H1 (cell line): Measurements from ENCODE around the gene OGT. TPM values are rescaled to one million over a fixed set of nuclear protein-coding genes. Genes with fewer than 3 reads are reported as not detected.

Source experiments
- CTCF ChIA-PET: fragments of 300-600 bp; sonication (Branson Sonifier 250); formaldehyde crosslinking; loops from one replicate; lab custom pipeline; 2021; ENCODE audit not compliant: partially characterized antibody; lab: Charles Lee
- POLR2A ChIA-PET: fragments of 300-600 bp; sonication (Branson Sonifier 250); formaldehyde crosslinking; loops from one replicate; lab custom pipeline; 2021; ENCODE audit warnings: inconsistent platforms; ENCODE audit not compliant: partially characterized antibody; lab: Charles Lee
- DNase-seq, 2 experiments: peaks; one replicate each; pipeline versions ENCODE4 v3.0.0 to v3.0.0-alpha.2; 2010 to 2022; ENCODE audit warnings: low spot score in 2 of 2, low read depth in 1 of 2, mixed read lengths in 1 of 2
- FAIRE-seq: peaks from 2 replicates; lab custom pipeline; 2011; peaks lifted over from hg19 to GRCh38; lab: Jason Lieb, UNC
- H2AFZ ChIP-seq: 2 replicates; pipeline ENCODE4 v1.8.1; 2012; ENCODE audit warnings: low read length, inconsistent platforms
- H2AK5ac ChIP-seq: 2 replicates; pipeline ENCODE4 v1.6.1; 2013; ENCODE audit warnings: low read depth, low read length
- H2BK120ac ChIP-seq: replicated peaks from 2 replicates; pipeline ENCODE3; 2013; ENCODE audit warnings: low read depth, low read length, inconsistent platforms
- H2BK12ac ChIP-seq: 2 replicates; pipeline ENCODE4 v1.6.1; 2013; ENCODE audit warnings: low read depth, low read length
- H2BK15ac ChIP-seq: 2 replicates; pipeline ENCODE4 v1.6.1; 2013; ENCODE audit warnings: low read length
- H2BK20ac ChIP-seq: 2 replicates; pipeline ENCODE4 v1.6.1; 2013; ENCODE audit warnings: low read length
- H2BK5ac ChIP-seq: 2 replicates; pipeline ENCODE4 v1.6.1; 2013; ENCODE audit warnings: low read depth, low read length
- H3K14ac ChIP-seq: 2 replicates; pipeline ENCODE4 v1.6.1; 2013; ENCODE audit warnings: inconsistent platforms; ENCODE audit not compliant: insufficient read length
- H3K18ac ChIP-seq: 2 replicates; pipeline ENCODE4 v1.6.1; 2013; ENCODE audit warnings: low read length; ENCODE audit errors: extremely low read depth
- H3K23ac ChIP-seq: 2 replicates; pipeline ENCODE4 v1.6.1; 2013; ENCODE audit warnings: inconsistent platforms; ENCODE audit not compliant: insufficient read length
- H3K23me2 ChIP-seq: 2 replicates; pipeline ENCODE4 v1.6.1; 2013; ENCODE audit warnings: low read depth, low read length
- H3K27ac ChIP-seq: 2 replicates; pipeline ENCODE4 v1.6.1; 2011; ENCODE audit warnings: low read depth, low read length, inconsistent platforms
- H3K27me3 ChIP-seq, 4 experiments: replicated peaks in 1 of 4; 1 replicate in 1 of 4; 2 replicates in 3 of 4; pipeline versions ENCODE4 v1.6.1 to v1.8.1; 2011 to 2013; ENCODE audit warnings: low read length in 3 of 4, mild to moderate bottlenecking in 3 of 4, inconsistent platforms in 2 of 4, mixed read lengths in 2 of 4, moderate library complexity in 1 of 4; ENCODE audit not compliant: control insufficient read depth in 3 of 4, insufficient read depth in 3 of 4; ENCODE audit errors: extremely low read depth in 1 of 4
- H3K36me3 ChIP-seq, 4 experiments: 2 replicates each; pipeline versions ENCODE4 v1.6.1 to v1.8.1; 2011 to 2013; ENCODE audit warnings: mild to moderate bottlenecking in 4 of 4, low read length in 3 of 4, moderate library complexity in 2 of 4, control low read depth in 1 of 4, inconsistent platforms in 1 of 4; ENCODE audit not compliant: insufficient read depth in 4 of 4, control insufficient read depth in 2 of 4
- H3K4ac ChIP-seq: replicated peaks from 2 replicates; pipeline ENCODE3; 2013; ENCODE audit warnings: low read length, low read depth, mixed read lengths, inconsistent platforms; ENCODE audit not compliant: insufficient read length
- H3K4me1 ChIP-seq, 4 experiments: replicated peaks in 1 of 4; 1 replicate in 1 of 4; 2 replicates in 3 of 4; pipeline versions ENCODE4 v1.6.1 to v1.8.1; 2011 to 2013; ENCODE audit warnings: low read length in 3 of 4, inconsistent platforms in 2 of 4, mixed read lengths in 1 of 4; ENCODE audit not compliant: insufficient read depth in 4 of 4, control insufficient read depth in 3 of 4
- H3K4me2 ChIP-seq, 2 experiments: 2 replicates each; pipeline versions ENCODE4 v1.6.1 to v1.8.1; 2011 to 2013; ENCODE audit warnings: low read depth in 2 of 2, low read length in 2 of 2, control low read depth in 1 of 2, inconsistent platforms in 1 of 2, mild to moderate bottlenecking in 1 of 2; ENCODE audit not compliant: insufficient read depth in 1 of 2
- H3K4me3 ChIP-seq, 4 experiments: fragments of 200-600, 300-600 bp in 1 of 4; sonication (generic), shearing (Covaris generic), sonication (Bioruptor Twin) in 1 of 4; 2 replicates each; pipeline versions ENCODE4 v1.5.1 to v1.8.1; 2011 to 2016; ENCODE audit warnings: low read length in 4 of 4, low read depth in 3 of 4, control low read depth in 2 of 4, inconsistent platforms in 2 of 4, mild to moderate bottlenecking in 2 of 4, mixed read lengths in 1 of 4, moderate library complexity in 1 of 4; ENCODE audit not compliant: insufficient read depth in 2 of 4; ENCODE audit errors: extremely low read depth in 1 of 4
- H3K56ac ChIP-seq: replicated peaks from 2 replicates; pipeline ENCODE3; 2013; ENCODE audit warnings: low read depth, mild to moderate bottlenecking, mixed read lengths, low read length, inconsistent platforms; ENCODE audit not compliant: insufficient read length
- H3K79me1 ChIP-seq: 2 replicates; pipeline ENCODE4 v1.6.1; 2013; ENCODE audit warnings: low read depth, low read length, control low read depth
- H3K79me2 ChIP-seq, 2 experiments: 2 replicates each; pipeline versions ENCODE4 v1.6.1 to v1.8.1; 2012 to 2013; ENCODE audit warnings: low read length in 2 of 2, mild to moderate bottlenecking in 2 of 2, inconsistent platforms in 1 of 2; ENCODE audit not compliant: insufficient read depth in 2 of 2, control insufficient read depth in 1 of 2
- H3K9ac ChIP-seq, 4 experiments: replicated peaks in 1 of 4; 1 replicate in 1 of 4; 2 replicates in 3 of 4; pipeline versions ENCODE4 v1.6.1 to v1.8.1; 2011 to 2013; ENCODE audit warnings: low read depth in 3 of 4, low read length in 3 of 4, control low read depth in 2 of 4, mild to moderate bottlenecking in 2 of 4, moderate library complexity in 2 of 4, inconsistent platforms in 1 of 4; ENCODE audit errors: extremely low read depth in 1 of 4
- H3K9me3 ChIP-seq, 2 experiments: 2 replicates each; pipeline versions ENCODE4 v1.6.1 to v1.8.1; 2012 to 2013; ENCODE audit warnings: mild to moderate bottlenecking in 2 of 2, moderate library complexity in 2 of 2, control low read depth in 1 of 2, inconsistent platforms in 1 of 2, low read depth in 1 of 2, low read length in 1 of 2, mixed read lengths in 1 of 2; ENCODE audit not compliant: insufficient read depth in 2 of 2
- H4K20me1 ChIP-seq, 2 experiments: replicated peaks in 1 of 2; 2 replicates each; pipeline versions ENCODE3 to v1.8.1; 2011 to 2013; ENCODE audit warnings: inconsistent platforms in 2 of 2, low read length in 2 of 2, mild to moderate bottlenecking in 1 of 2; ENCODE audit not compliant: insufficient read depth in 2 of 2, control insufficient read depth in 1 of 2
- H4K5ac ChIP-seq: 2 replicates; pipeline ENCODE4 v1.6.1; 2013; ENCODE audit warnings: low read length, low read depth, mixed read lengths, inconsistent platforms; ENCODE audit not compliant: insufficient read length
- H4K8ac ChIP-seq: 2 replicates; pipeline ENCODE4 v1.8.0; 2013; ENCODE audit warnings: mild to moderate bottlenecking, moderate library complexity, low read length, inconsistent platforms; ENCODE audit not compliant: insufficient read depth; ENCODE audit errors: extremely low read depth
- H4K91ac ChIP-seq: replicated peaks from 2 replicates; pipeline ENCODE3; 2013; ENCODE audit warnings: low read length, mixed read lengths, inconsistent platforms; ENCODE audit not compliant: insufficient read length
- ASH2L ChIP-seq: fragments of 200-600, 300-600 bp; sonication (generic); IDR thresholded peaks from one replicate; pipeline ENCODE4 v1.7.1; 2017; ENCODE audit warnings: low read length
- BRCA1 ChIP-seq: IDR thresholded peaks from 2 replicates; pipeline ENCODE4 v1.6.1; 2012; ENCODE audit warnings: low read depth, low read length, improper control_type of control experiment
- CBX5 ChIP-seq: fragments of 300-800, 300-1000 bp; sonication (generic); IDR thresholded peaks from 2 replicates; pipeline ENCODE4 v1.7.1; 2016; ENCODE audit warnings: antibody characterized with exemption, low read length, low read depth
- CBX8 ChIP-seq: fragments of 300-800, 300-1000 bp; sonication (generic); IDR thresholded peaks from 2 replicates; pipeline ENCODE4 v1.7.1; 2016; ENCODE audit warnings: low read depth, low read length, borderline replicate concordance
- CHD2 ChIP-seq: IDR thresholded peaks from 2 replicates; pipeline ENCODE4 v1.6.1; 2012; ENCODE audit warnings: low read length, improper control_type of control experiment
- HDAC6 ChIP-seq: IDR thresholded peaks from one replicate; pipeline ENCODE4 v1.7.1; 2012; ENCODE audit warnings: low read depth, mild to moderate bottlenecking, inconsistent platforms, low read length, moderate library complexity
- JUN ChIP-seq: IDR thresholded peaks from 2 replicates; pipeline ENCODE4 v1.6.1; 2011; ENCODE audit warnings: low read depth, mild to moderate bottlenecking, improper control_type of control experiment, low read length
- KDM4A ChIP-seq: IDR thresholded peaks from one replicate; pipeline ENCODE4 v1.7.1; 2012; ENCODE audit warnings: low read depth, mild to moderate bottlenecking, moderate library complexity, low read length, inconsistent platforms; ENCODE audit not compliant: severe bottlenecking
- NRF1 ChIP-seq: IDR thresholded peaks from 2 replicates; pipeline ENCODE4 v1.6.1; 2011; ENCODE audit warnings: mild to moderate bottlenecking, low read depth, low read length, improper control_type of control experiment
- POU5F1 ChIP-seq: IDR thresholded peaks from 2 replicates; pipeline ENCODE4 v1.6.1; 2011; ENCODE audit warnings: low read depth, mild to moderate bottlenecking, low read length, moderate library complexity
- RAD21 ChIP-seq, 2 experiments: IDR thresholded peaks in 1 of 2; conservative IDR thresholded peaks in 1 of 2; 2 replicates each; pipeline ENCODE4 v1.6.1; 2011; ENCODE audit warnings: low read depth in 2 of 2, low read length in 2 of 2, improper control_type of control experiment in 1 of 2, inconsistent platforms in 1 of 2, mild to moderate bottlenecking in 1 of 2, moderate library complexity in 1 of 2
- RFX5 ChIP-seq: IDR thresholded peaks from 2 replicates; pipeline ENCODE4 v1.6.1; 2011; ENCODE audit warnings: low read depth, low read length, improper control_type of control experiment, borderline replicate concordance
- RNF2 ChIP-seq: fragments of 200-900, 300-1000 bp; sonication (generic); IDR thresholded peaks from 2 replicates; pipeline ENCODE4 v1.7.1; 2016; ENCODE audit warnings: borderline replicate concordance, low read depth, mild to moderate bottlenecking, antibody characterized with exemption, low read length; ENCODE audit not compliant: poor library complexity, severe bottlenecking; ENCODE audit errors: missing control alignments
- SP1 ChIP-seq: IDR thresholded peaks from 2 replicates; pipeline ENCODE4 v1.6.1; 2011; ENCODE audit warnings: low read depth, low read length
- WGBS, 2 experiments: shearing (Covaris generic) in 1 of 2; methylation state at CpG; one replicate each; pipeline versions ENCODE4 v1.1.6 to v1.1.7; 2013 to 2015; ENCODE audit warnings: low lambda C conversion rate in 2 of 2, mixed read lengths in 2 of 2, inconsistent platforms in 1 of 2, low coverage in 1 of 2, missing lambda C conversion rate in 1 of 2; ENCODE audit not compliant: insufficient replicate concordance in 2 of 2, insufficient coverage in 1 of 2, insufficient read length in 1 of 2; ENCODE audit errors: extremely low coverage in 1 of 2, missing lambda C conversion rate in 1 of 2; 5-methylcytosine and 5-hydroxymethylcytosine counted together
- polyA plus RNA-seq, 7 experiments: library from polyadenylated mRNA; depleted of rRNA in 3 of 7; stranded (reverse) in 5 of 7; unstranded in 2 of 7; fragments of >200 nt in 5 of 7; fragments of 200-250 nt in 2 of 7; gene quantifications; 1 replicate in 5 of 7; 2 replicates in 1 of 7; 4 replicates in 1 of 7; pipeline versions ENCODE4 v1.2.1 to v1.2.3, GENCODE V29; 2011 to 2013; ENCODE audit warnings: missing spikeins in 2 of 7, mixed read lengths in 2 of 7
- total RNA-seq: library from RNA; stranded (reverse); fragmentation: NEBNext Ultra II Directional; extraction: Animal tissue kit (Norgen Biotek cat#: 25700); gene quantifications from 2 replicates; pipeline ENCODE4 v1.2.1, GENCODE V29; 2021

The OGT gene
- total and polyA plus RNA-seq, 2 of the 8 experiments (the other 6 are each of a cell fraction or from before 2014, with no cell fraction given), result 130 to 169 TPM

DNA sequence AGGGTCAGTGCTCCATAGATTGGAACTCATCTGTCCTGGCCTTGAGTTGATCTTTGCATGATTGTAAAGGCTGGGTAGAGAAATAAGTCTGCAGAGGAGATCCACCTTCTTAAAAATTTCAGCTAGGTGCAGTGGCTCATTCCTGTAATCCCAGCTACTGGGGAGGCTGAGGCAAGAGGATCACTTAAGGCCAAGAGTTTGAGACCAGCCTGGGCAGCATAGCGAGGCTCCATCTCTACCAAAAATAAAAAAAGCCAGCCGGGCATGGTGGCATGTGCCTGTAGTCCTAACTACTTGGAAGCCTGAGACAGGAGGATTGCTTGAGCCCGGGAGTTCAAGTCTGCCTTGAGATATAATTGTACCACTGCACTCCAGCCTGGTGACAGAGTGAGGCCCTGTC, 85.9 kb downstream of the OGT start:
- no peak overlapping the region for H2BK20ac ChIP-seq

More for the DNA sequence above, 85.9 kb downstream of the OGT start:
- H3K27me3 ChIP-seq, result no peaks in the 10 kb centered on the region
- peaks cover 0 to 5% (median 0%) of the 10 kb centered on the region in 4 experiments; a peak in 1 of 7 replicates for H3K4me1 ChIP-seq
- no peak overlapping the region for H3K4ac ChIP-seq
- no peak for FAIRE-seq
- H2BK15ac ChIP-seq, result no peak overlapping the region
- H3K27ac ChIP-seq, result no peak overlapping the region
- H3K23me2 ChIP-seq, result no peaks in the 10 kb centered on the region
- WGBS, 2 experiments, result 90% methylated on average over 2 of the region's 3 CpGs; no CpG with 5 or more reads in 1 of the 2 experiments
- no peak overlapping the region for H2AK5ac ChIP-seq
- no peak overlapping the region for H3K14ac ChIP-seq
- POLR2A ChIA-PET, result no interaction called here
- no peak overlapping the region for H3K18ac ChIP-seq
- TF ChIP-seq JUN, result no peak
- TF ChIP-seq SP1, result no peak
- no peak for TF ChIP-seq BRCA1
- no peak for TF ChIP-seq RNF2
- TF ChIP-seq CBX8, result no peak
- no peak for TF ChIP-seq CBX5
- no peak for TF ChIP-seq ASH2L
- no peak for TF ChIP-seq RFX5
- TF ChIP-seq HDAC6, result no peak
- TF ChIP-seq CHD2, result no peak
- no peak for TF ChIP-seq KDM4A
- no peak for TF ChIP-seq RAD21 (IDR thresholded peaks at IDR 0.05 in 1 of 2, conservative IDR thresholded peaks at IDR 0.05 in 1 of 2; ENCODE audit: low read depth in 2 of 2, low read length in 2 of 2)
- no peak for TF ChIP-seq NRF1
- no peak for TF ChIP-seq POU5F1
- TF ChIP-seq, all 59 proteins: peak for 0
- no peak overlapping the region for H3K23ac ChIP-seq
- no peak overlapping the region for H4K5ac ChIP-seq
- CTCF ChIA-PET, result interaction anchor here (0.7 kb wide), 1 partner anchor 45 kb away, joined by 3 read pairs; no protein-coding TSS in a partner anchor
- DNase-seq, result no peak
- H2BK12ac ChIP-seq, result no peak overlapping the region
- H3K79me2 ChIP-seq, result no peaks in the 10 kb centered on the region
- no peak overlapping the region for H3K4me3 ChIP-seq
- no peak overlapping the region for H3K56ac ChIP-seq
- no peaks in the 10 kb centered on the region for H3K79me1 ChIP-seq
- H3K9ac ChIP-seq, result no peak overlapping the region
- H2AFZ ChIP-seq, result no peak overlapping the region
- no peak overlapping the region for H4K91ac ChIP-seq
- H4K20me1 ChIP-seq, result no peaks in the 10 kb centered on the region
- H3K36me3 ChIP-seq, result no peaks in the 10 kb centered on the region
- no peaks in the 10 kb centered on the region for H3K9me3 ChIP-seq
- H3K4me2 ChIP-seq, result no peak overlapping the region
- H2BK120ac ChIP-seq, result no peak overlapping the region
- H2BK5ac ChIP-seq, result no peak overlapping the region
- no peak overlapping the region for H4K8ac ChIP-seq
